WTC11 (cell line): ENCODE data around the gene AIFM1.

Experiments used
- ATF3 ChIP-seq: sonication (generic); formaldehyde crosslinking; conservative IDR thresholded peaks from 2 replicates; pipeline ENCODE4 v1.8.1; 2022; ENCODE audit warnings: mild to moderate bottlenecking, missing genetic modification reagents
- ATF6 ChIP-seq: sonication (generic); formaldehyde crosslinking; IDR thresholded peaks from 2 replicates; pipeline ENCODE4 v1.8.1; 2023; ENCODE audit warnings: mild to moderate bottlenecking, missing genetic modification reagents
- E2F1 ChIP-seq: sonication (generic); formaldehyde crosslinking; IDR thresholded peaks from 2 replicates; pipeline ENCODE4 v1.8.0; 2022; ENCODE audit warnings: mild to moderate bottlenecking, missing genetic modification reagents
- FOXP1 ChIP-seq: sonication (generic); formaldehyde crosslinking; IDR thresholded peaks from 2 replicates; pipeline ENCODE4 v1.8.0; 2022; ENCODE audit warnings: missing genetic modification reagents, mild to moderate bottlenecking, moderate library complexity, borderline replicate concordance
- JUN ChIP-seq: sonication (generic); formaldehyde crosslinking; IDR thresholded peaks from 2 replicates; pipeline ENCODE4 v1.8.0; 2023; ENCODE audit warnings: mild to moderate bottlenecking, missing genetic modification reagents
- STAT6 ChIP-seq: sonication (generic); formaldehyde crosslinking; conservative IDR thresholded peaks from 2 replicates; pipeline ENCODE4 v1.8.1; 2023; ENCODE audit warnings: mild to moderate bottlenecking, low read depth, missing genetic modification reagents, moderate library complexity
- ZNF121 ChIP-seq: sonication (generic); formaldehyde crosslinking; IDR thresholded peaks from 2 replicates; pipeline ENCODE4 v1.8.0; 2023; ENCODE audit warnings: missing genetic modification reagents

- no peak for TF ChIP-seq ATF6 (CRISPR knock-in tag)
- TF ChIP-seq FOXP1 (CRISPR knock-in tag), result no peak
- TF ChIP-seq JUN (CRISPR knock-in tag), result no peak
- TF ChIP-seq E2F1 (CRISPR knock-in tag), result no peak
- TF ChIP-seq ZNF121, result no peak
- TF ChIP-seq ATF3 (CRISPR knock-in tag), result no peak
- TF ChIP-seq STAT6 (CRISPR knock-in tag), result no peak
These were observed 47.0 kb downstream of the AIFM1 start for GRCh38 chrX:130118441-130119311.
